Measurements from ENCODE around the gene CDC123. TPM values are rescaled to one million over a fixed set of nuclear protein-coding genes. Genes with fewer than 3 reads are reported as not detected.
A peak's percentile ranks its signal among the peaks of the same experiment; 100 is the strongest.

CDC123 gene
- total and polyA plus RNA-seq, 8 donors, result 12.2 to 26.5 (median 21.1) TPM

- H3K4me3 ChIP-seq, result no peak overlapping the region
- FAIRE-seq (no peak), DNase-seq (peak in 1 of 6 donors; percentile 13), ATAC-seq (no peak)
- no peaks in the 10 kb centered on the region for H3K36me3 ChIP-seq
- no peak overlapping the region for H3K27ac ChIP-seq
- H3K27me3 ChIP-seq, result no peaks in the 10 kb centered on the region
- 92 to 93% methylated on average over 13 of the region's 13 CpGs for WGBS, 2 donors
- no peak for TF ChIP-seq CTCF (IDR thresholded peaks at IDR 0.05)
- H3K9me3 ChIP-seq, result no peaks in the 10 kb centered on the region
- intact Hi-C loops (cut with DNase I), result loop anchor here in 1 of 3 donors (10.0 kb wide), 1 partner anchor 462 kb away; no protein-coding TSS in a partner anchor
- no peaks in the 10 kb centered on the region for H3K4me1 ChIP-seq
Observed at GRCh38 chr10:12252882-12253546, 57.0 kb downstream of the CDC123 start.

GRCh38 chr10:12255048-12255447 is 59.1 kb downstream of the CDC123 start:
- Histone ChIP-seq H3K27me3 (no peaks in the 10 kb centered on the region), H3K36me3 (no peaks in the 10 kb centered on the region), H3K4me3 (no peak overlapping the region), H3K4me1 (no peaks in the 10 kb centered on the region), H3K9me3 (no peaks in the 10 kb centered on the region), H3K27ac (no peak overlapping the region)
- no peak for FAIRE-seq
- TF ChIP-seq CTCF (IDR thresholded peaks at IDR 0.05), result no peak
- intact Hi-C loops (cut with DNase I), result loop anchor here in 1 of 3 donors (10.0 kb wide), 1 partner anchor 460 kb away; no protein-coding TSS in a partner anchor
- 50 to 77% methylated on average over 1 of the region's 1 CpG for WGBS, 2 donors
- ATAC-seq, result no peak
- no peak for DNase-seq

- no peak for DNase-seq
- no peak for ATAC-seq
- no peaks in the 10 kb centered on the region for H3K9me3 ChIP-seq
- no peaks in the 10 kb centered on the region for H3K27me3 ChIP-seq
- H3K36me3 ChIP-seq, result no peaks in the 10 kb centered on the region
- no peak for TF ChIP-seq CTCF (IDR thresholded peaks at IDR 0.05)
- no peak overlapping the region for H3K27ac ChIP-seq
- 83 to 97% methylated on average over 4 of the region's 4 CpGs for WGBS, 2 donors
- intact Hi-C loops (cut with DNase I), result loop anchor here in 2 of 3 donors (10.0 kb wide), 3 partner anchors 225 to 455 kb away; no protein-coding TSS in a partner anchor
- no peak overlapping the region for H3K4me3 ChIP-seq
- H3K4me1 ChIP-seq, result peaks cover 3 to 7% (median 4%) of the 10 kb centered on the region in 3 donors
- FAIRE-seq, result no peak
Observed at GRCh38 chr10:12259988-12260387, 64.0 kb downstream of the CDC123 start.

- intact Hi-C loops (cut with DNase I), result loop anchor here in 2 of 3 donors (10.0 kb wide), 3 partner anchors 222 to 452 kb away; no protein-coding TSS in a partner anchor
- no peak for TF ChIP-seq CTCF (IDR thresholded peaks at IDR 0.05)
- Histone ChIP-seq H3K36me3 (no peaks in the 10 kb centered on the region), H3K4me1 (peaks cover 5 to 20% (median 9%) of the 10 kb centered on the region in 3 donors), H3K4me3 (no peak overlapping the region), H3K27me3 (no peaks in the 10 kb centered on the region), H3K9me3 (no peaks in the 10 kb centered on the region), H3K27ac (peak overlapping the region in 1 of 4 donors; percentile 5)
- WGBS, 2 donors, result 58 to 61% methylated on average over 3 of the region's 3 CpGs
- DNase-seq, result peak in 1 of 6 donors; percentile 16
- ATAC-seq, result no peak
- FAIRE-seq, result no peak
Observed at GRCh38 chr10:12262278-12262981, 66.4 kb downstream of the CDC123 start.
